22Rv1 (cell line): ENCODE measurements around the gene ADAMTS17.

Experiments used
- H3K27ac ChIP-seq: fragments of 450-650 bp; 2 replicates; pipeline ENCODE4 v1.5.1; 2017
- ZFX ChIP-seq: fragments of 450-650 bp; IDR thresholded peaks from 2 replicates; pipeline ENCODE4 v1.6.1; 2017; ENCODE audit warnings: antibody characterized with exemption, borderline replicate concordance
- TF ChIP-seq, protein P1 (sequence below): fragments of 450-650 bp; IDR thresholded peaks from 2 replicates; pipeline ENCODE4 v1.5.1; 2017; ENCODE audit warnings: mild to moderate bottlenecking

The ADAMTS17 gene

DNA sequence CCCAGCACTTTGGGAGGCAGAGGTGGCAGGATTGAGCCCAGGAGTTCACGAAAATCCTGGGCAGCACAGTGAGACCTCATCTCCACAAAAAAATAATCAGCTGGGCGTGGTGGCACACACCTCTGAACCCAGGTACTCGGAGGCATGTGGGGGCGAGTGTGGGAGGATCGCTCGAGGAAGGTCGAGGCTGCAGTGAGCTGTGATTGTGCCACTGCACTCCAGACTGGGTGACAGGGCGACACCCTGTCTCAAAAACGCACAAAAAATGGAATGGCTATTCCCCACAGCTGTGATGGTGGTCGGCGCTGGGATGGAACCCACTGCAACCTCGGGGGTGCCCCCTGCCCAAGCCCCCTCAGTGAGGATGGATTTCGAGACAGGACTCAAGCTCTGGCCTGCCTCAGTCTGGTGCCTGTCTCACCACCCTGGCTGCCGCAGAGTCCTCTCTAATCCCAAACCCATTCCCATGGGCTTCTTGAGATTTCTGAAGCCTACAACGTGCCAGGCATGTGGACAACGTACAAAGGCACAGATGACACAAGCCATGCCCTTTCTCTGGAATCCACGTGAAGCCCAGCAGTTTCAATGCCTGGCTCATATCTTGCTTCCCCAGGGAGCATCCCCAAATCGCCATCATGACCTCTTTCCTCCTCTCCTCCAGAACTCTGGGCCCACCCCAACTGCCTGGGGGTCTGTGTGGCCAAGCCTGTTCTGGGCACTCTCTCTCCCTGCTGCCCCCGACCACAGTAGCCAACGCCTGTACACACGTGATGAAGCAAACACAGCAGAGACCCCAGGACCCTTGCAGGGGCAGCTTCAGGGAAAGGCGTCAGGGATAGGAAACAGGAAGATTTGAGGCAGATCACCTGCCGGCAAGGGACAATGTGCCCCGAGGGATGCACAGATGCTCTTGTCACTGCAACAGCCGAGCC is 32.4 kb downstream of the ADAMTS17 start:
- no peak for TF ChIP-seq ZFX
- TF ChIP-seq, protein P1, sequence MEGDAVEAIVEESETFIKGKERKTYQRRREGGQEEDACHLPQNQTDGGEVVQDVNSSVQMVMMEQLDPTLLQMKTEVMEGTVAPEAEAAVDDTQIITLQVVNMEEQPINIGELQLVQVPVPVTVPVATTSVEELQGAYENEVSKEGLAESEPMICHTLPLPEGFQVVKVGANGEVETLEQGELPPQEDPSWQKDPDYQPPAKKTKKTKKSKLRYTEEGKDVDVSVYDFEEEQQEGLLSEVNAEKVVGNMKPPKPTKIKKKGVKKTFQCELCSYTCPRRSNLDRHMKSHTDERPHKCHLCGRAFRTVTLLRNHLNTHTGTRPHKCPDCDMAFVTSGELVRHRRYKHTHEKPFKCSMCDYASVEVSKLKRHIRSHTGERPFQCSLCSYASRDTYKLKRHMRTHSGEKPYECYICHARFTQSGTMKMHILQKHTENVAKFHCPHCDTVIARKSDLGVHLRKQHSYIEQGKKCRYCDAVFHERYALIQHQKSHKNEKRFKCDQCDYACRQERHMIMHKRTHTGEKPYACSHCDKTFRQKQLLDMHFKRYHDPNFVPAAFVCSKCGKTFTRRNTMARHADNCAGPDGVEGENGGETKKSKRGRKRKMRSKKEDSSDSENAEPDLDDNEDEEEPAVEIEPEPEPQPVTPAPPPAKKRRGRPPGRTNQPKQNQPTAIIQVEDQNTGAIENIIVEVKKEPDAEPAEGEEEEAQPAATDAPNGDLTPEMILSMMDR: no peak
- no peak overlapping the region for H3K27ac ChIP-seq

DNA sequence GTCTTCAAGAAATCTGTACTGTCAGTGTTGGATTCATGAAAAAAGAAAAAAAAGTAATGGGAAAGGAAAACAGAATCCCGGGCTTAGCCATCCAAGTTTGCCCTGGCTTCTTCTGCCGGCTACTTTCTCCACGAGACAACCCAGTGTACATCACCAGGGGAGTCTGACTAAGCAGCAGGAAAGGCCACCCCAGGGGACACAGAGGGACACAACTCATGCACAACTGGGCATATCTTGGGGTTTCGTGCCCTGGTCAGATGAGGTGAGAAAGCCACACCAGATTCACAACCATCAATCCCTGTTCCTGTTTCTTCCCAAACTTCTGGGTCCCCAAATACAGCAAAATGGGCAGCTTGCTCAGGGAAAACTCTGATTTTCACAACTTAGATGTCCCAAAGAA is 33.2 kb downstream of the ADAMTS17 start:
- no peak overlapping the region for H3K27ac ChIP-seq
- TF ChIP-seq, protein P1: no peak
- TF ChIP-seq ZFX: no peak

DNA sequence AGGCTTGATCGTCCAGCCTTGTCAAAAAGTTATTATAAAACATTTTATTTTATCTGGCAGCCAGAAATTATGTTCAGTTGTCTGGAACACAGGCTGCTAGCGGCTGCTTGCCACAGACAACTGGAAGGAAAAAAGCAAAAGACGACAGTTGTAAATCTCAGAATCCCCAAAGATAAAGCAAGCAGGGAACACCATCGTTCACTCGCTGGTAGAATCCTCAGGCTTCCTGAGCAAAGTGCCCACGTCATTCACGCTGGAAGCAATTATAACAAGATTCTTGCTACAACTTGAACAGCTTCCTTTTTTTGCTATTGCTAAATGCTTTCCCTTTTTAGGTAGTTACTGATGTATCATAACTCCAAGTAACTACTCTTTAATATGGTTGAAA is 33.6 kb downstream of the ADAMTS17 start:
- TF ChIP-seq, protein P1: no peak
- TF ChIP-seq ZFX: no peak
- H3K27ac ChIP-seq: no peak overlapping the region

DNA sequence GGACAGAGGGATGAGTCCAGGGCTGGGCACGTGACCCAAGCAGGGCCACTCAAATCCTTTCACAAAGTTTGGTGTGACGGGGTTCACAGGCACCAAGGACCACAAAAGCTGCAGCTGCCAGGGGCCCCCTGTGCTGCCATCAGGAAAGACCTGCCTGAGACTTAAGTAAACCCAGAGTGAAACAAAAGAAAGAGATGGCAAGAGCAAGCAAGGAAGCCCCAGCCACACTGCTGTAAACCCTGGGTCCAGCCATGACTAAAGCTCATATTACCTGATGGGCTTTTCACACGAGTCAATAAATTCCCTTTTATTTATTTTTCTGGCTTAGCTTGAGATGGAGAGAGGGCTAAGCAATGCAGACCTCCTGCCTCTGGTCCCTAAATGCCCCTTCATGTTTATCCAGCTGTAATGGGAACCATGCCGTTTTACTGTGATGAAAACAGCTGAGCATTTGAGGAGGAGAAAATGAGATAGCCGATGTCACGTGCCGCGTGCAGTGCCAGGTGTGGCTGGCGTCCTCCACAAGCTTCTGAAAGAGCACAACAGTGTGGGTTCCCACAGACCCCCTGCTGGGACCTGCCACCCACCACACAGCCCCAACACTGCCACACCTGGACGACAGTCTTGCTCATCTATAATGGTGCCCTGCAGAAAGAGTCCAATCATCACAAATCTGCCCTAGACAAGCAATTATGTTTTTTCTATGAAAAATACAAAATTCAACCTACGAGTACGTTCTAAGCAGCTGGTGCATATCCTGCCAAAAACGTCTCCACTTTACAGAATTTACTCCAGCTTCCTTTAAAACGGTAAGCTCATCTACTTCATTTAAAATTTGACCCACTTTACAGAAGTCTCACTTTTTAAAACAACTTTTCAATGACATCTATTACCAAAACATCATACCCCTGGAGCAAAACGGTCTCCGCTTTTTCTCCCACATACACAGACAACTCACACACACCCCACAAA is 34.2 kb downstream of the ADAMTS17 start:
- no peak overlapping the region for H3K27ac ChIP-seq
- TF ChIP-seq, protein P1: no peak
- TF ChIP-seq ZFX: no peak

DNA sequence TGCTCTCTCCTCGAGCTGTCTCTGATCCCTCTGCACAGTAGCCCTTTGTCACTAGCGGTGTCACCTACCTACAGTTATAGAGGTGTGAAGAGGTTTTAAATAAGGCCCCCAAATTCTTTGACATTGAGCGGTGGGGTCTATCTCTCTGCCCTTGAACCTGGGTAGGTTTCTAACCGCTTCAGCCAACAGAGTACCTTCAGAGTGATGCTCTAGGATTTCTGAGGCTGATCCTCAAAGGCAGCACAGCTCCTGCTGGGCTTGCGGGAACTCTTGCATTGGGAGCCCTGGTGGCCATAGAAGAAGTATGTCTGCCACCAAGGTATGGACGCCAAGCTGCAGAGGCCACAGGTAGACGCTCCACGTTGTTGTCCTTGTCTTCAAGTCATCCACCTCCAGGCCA is 35.7 kb downstream of the ADAMTS17 start:
- H3K27ac ChIP-seq: no peak overlapping the region

DNA sequence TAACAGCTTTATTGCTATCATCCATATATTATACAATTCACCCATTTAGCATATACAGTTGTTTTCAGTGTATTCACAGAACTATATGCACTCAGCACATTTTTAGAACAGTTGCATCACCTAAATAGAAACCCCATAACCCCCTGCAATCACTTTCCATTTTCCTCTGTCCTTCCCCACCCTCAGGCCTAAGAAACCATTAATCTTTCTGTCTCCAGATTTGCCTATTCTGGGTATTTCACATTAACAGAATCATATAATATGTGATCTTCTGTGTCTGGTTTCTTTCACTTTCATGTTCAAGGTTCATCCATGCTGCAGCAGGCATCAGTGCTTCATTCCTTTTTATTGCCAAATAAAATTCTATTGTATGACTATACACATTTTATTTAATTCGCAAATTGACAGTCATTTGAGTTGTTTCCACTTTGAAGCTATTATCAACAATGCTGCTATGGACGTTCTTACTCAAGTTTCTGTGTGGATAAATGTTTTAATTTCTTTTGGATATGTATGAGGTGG is 39.8 kb downstream of the ADAMTS17 start:
- TF ChIP-seq ZFX: no peak
- TF ChIP-seq, protein P1: no peak
- H3K27ac ChIP-seq: no peak overlapping the region

More for the DNA sequence above, 35.7 kb downstream of the ADAMTS17 start:
- TF ChIP-seq, protein P1: no peak
- no peak for TF ChIP-seq ZFX
